Measurements from ENCODE around the gene SUN1.

GRCh38 chr7:785416-785815 is 46.9 kb upstream of the SUN1 start:
- TF ChIP-seq CTCF (IDR thresholded peaks at IDR 0.05; ENCODE audit: low read depth, low read length): no peak
- no peak for TF ChIP-seq MAX (IDR thresholded peaks at IDR 0.05; ENCODE audit: low read depth, low read length)
- no peak for TF ChIP-seq POLR2A (IDR thresholded peaks at IDR 0.05; ENCODE audit: extremely low read depth, insufficient read length)
- TF ChIP-seq MYC (IDR thresholded peaks at IDR 0.05; ENCODE audit: low read depth, low read length): no peak

Data from NB4 (cell line).